GM12878 (cell line): ENCODE data around the gene PDE9A. TPM values are rescaled to one million over a fixed set of nuclear protein-coding genes. Genes with fewer than 3 reads are reported as not detected.

Experiments
- ATAC-seq: fragments of 200-7000 bp; cut with Tn5 transposase; 3 replicates; pipeline ENCODE4 v1.9.1; 2020; ENCODE audit warnings: mild to moderate bottlenecking, moderate library complexity
- BruUV-seq: library from RNA; stranded (reverse); fragments of 400-500 nt; replicated peaks from 2 replicates; lab custom pipeline; 2021; lab: Mats Ljungman, UMichigan
- CTCF ChIA-PET: fragments of 300-600 bp; sonication (Branson Sonifier 250); formaldehyde crosslinking; extraction: SDS; loops from one replicate; lab custom pipeline; 2021; ENCODE audit warnings: inconsistent platforms; lab: Yijun Ruan, JAX
- POLR2A ChIA-PET: fragments of 350-600 bp; formaldehyde crosslinking; extraction: SDS; loops from one replicate; lab custom pipeline; 2021; ENCODE audit warnings: inconsistent platforms; lab: Charles Lee
- RAD21 ChIA-PET: fragments of 300-600 bp; sonication (Branson Sonifier 250); formaldehyde crosslinking; loops from one replicate; lab custom pipeline; 2023; ENCODE audit warnings: antibody characterized with exemption; ENCODE audit not compliant: unreplicated experiment; lab: Charles Lee
- SMC1A ChIA-PET: fragments of 300-600 bp; sonication (Branson Sonifier 250); formaldehyde crosslinking; loops from one replicate; lab custom pipeline; 2023; ENCODE audit not compliant: unreplicated experiment, uncharacterized antibody; lab: Charles Lee
- DNase-seq: peaks from one replicate; pipeline ENCODE4 v3.0.0-alpha.2; 2011; ENCODE audit warnings: low read depth, low spot score
- FAIRE-seq: peaks from 3 replicates; lab custom pipeline; 2011; peaks lifted over from hg19 to GRCh38; lab: Jason Lieb, UNC
- H2AFZ ChIP-seq: 2 replicates; pipeline ENCODE4 v1.6.0; 2011; ENCODE audit warnings: low read depth, low read length, control low read depth; ENCODE audit not compliant: control insufficient read depth
- H3K27ac ChIP-seq: 2 replicates; pipeline ENCODE4 v1.5.1; 2011; ENCODE audit warnings: control low read depth; ENCODE audit not compliant: control insufficient read depth, insufficient read depth
- H3K27me3 ChIP-seq, 2 experiments: replicated peaks in 1 of 2; 2 replicates each; pipeline versions ENCODE4 v1.6.0 to v1.6.1; 2011; ENCODE audit warnings: low read length in 1 of 2; ENCODE audit not compliant: control insufficient read depth in 2 of 2, insufficient read depth in 2 of 2
- H3K36me3 ChIP-seq, 2 experiments: 2 replicates each; pipeline ENCODE4 v1.5.1; 2011; ENCODE audit warnings: low read length in 1 of 2; ENCODE audit not compliant: control insufficient read depth in 2 of 2, insufficient read depth in 2 of 2
- H3K4me1 ChIP-seq: 2 replicates; pipeline ENCODE4 v1.6.1; 2011; ENCODE audit warnings: mild to moderate bottlenecking, low read length, moderate library complexity, mixed read lengths; ENCODE audit not compliant: control insufficient read depth, insufficient read depth
- H3K4me2 ChIP-seq: 2 replicates; pipeline ENCODE4 v1.6.0; 2011; ENCODE audit warnings: control low read depth; ENCODE audit not compliant: control insufficient read depth, insufficient read depth
- H3K4me3 ChIP-seq: fragments of 200-600 bp; sonication (generic); 2 replicates; pipeline ENCODE4 v1.5.1; 2016
- H3K79me2 ChIP-seq: 2 replicates; pipeline ENCODE4 v1.6.0; 2011; ENCODE audit warnings: low read length; ENCODE audit not compliant: control insufficient read depth, insufficient read depth
- H3K9ac ChIP-seq: 2 replicates; pipeline ENCODE4 v1.8.0; 2011; ENCODE audit warnings: low read length, control low read depth, mixed read lengths; ENCODE audit not compliant: control insufficient read depth, insufficient read depth
- H3K9me3 ChIP-seq: replicated peaks from 3 replicates; pipeline ENCODE4 v1.5.1; 2011; ENCODE audit warnings: mild to moderate bottlenecking, low read length; ENCODE audit not compliant: control insufficient read depth, insufficient read depth
- H4K20me1 ChIP-seq: 2 replicates; pipeline ENCODE4 v1.6.0; 2011; ENCODE audit not compliant: control insufficient read depth, insufficient read depth
- RUNX3 ChIP-seq: IDR thresholded peaks from 2 replicates; pipeline ENCODE4 v1.6.1; 2012; ENCODE audit warnings: low read length, inconsistent platforms
- TCF12 ChIP-seq: IDR thresholded peaks from 2 replicates; pipeline ENCODE4 v1.6.1; 2011; ENCODE audit warnings: low read depth, mild to moderate bottlenecking, low read length
- ZSCAN29 ChIP-seq: fragments of 450-650 bp; IDR thresholded peaks from 2 replicates; pipeline ENCODE4 v1.6.1; 2017; ENCODE audit warnings: mild to moderate bottlenecking, moderate library complexity
- WGBS: methylation state at CpG from one replicate; pipeline ENCODE4 v1.1.6; 2016; ENCODE audit warnings: low lambda C conversion rate; ENCODE audit not compliant: insufficient replicate concordance, insufficient coverage; ENCODE audit errors: missing lambda C conversion rate; 5-methylcytosine and 5-hydroxymethylcytosine counted together
- in situ Hi-C: fragments of 300-500 bp; cut with MboI; formaldehyde crosslinking; loops from 9 replicates; pipeline ENCODE4 v1.14.3; 2018; ENCODE audit warnings: mixed read lengths
- intact Hi-C: fragments of 100-400 bp; cut with micrococcal nuclease; formaldehyde crosslinking; loops from one replicate; pipeline ENCODE4 v1.14.2; 2022; ENCODE audit not compliant: unreplicated experiment
- polyA plus RNA-seq, 11 experiments: library from polyadenylated mRNA; depleted of rRNA in 4 of 11; unstranded in 6 of 11; stranded (reverse) in 5 of 11; fragments of >200 nt; fragmentation: Nextera tagmentation in 4 of 11; fragmentation: Illumina TruSeq in 1 of 11; extraction: Ambion mirVana in 4 of 11; extraction: Trizol in 1 of 11; gene quantifications; 1 replicate in 1 of 11; 2 replicates in 10 of 11; pipeline versions ENCODE4 v1.2.1 to v1.2.3, GENCODE V29; 2011 to 2016; ENCODE audit warnings: inconsistent platforms in 2 of 11, missing spikeins in 2 of 11, low read depth in 1 of 11
- total RNA-seq, 4 experiments: library from RNA; depleted of rRNA in 3 of 4; stranded (reverse); fragments of >200 nt in 3 of 4; fragmentation: Illumina TruSeq in 1 of 4; extraction: Trizol in 1 of 4; gene quantifications; 2 replicates each; pipeline versions ENCODE4 v1.2.1 to v1.2.3, GENCODE V29; 2013 to 2021

Gene PDE9A
- total and polyA plus RNA-seq, 10 of the 15 experiments (the other 5 are each of a cell fraction or from before 2014, with no cell fraction given): 0.08 to 0.45 (median 0.20) TPM; not detected in 1

DNA sequence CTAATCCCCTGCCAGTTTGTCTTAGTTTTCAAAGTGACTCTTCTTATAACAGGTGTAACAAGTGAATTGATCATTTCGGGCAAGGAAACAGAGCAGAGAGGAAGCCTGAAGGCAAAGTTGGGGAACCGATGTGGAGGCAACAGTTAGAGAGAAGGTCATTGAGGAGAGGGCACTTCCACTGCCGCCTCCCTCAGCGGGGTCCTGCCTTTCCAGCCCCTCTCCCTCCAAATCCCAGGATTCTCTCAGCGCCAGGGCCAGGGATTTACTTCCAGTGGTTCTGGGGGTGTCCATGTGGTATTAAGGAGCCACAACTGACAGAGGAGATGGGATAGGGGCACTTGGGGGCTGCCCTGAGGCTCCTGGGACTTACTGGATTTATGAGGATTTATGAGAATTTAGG is 39.7 kb upstream of the PDE9A start:
- H4K20me1 ChIP-seq: no peaks in the 10 kb centered on the region
- H3K79me2 ChIP-seq: no peaks in the 10 kb centered on the region
- H3K36me3 ChIP-seq: no peaks in the 10 kb centered on the region
- H3K27me3 ChIP-seq: no peaks in the 10 kb centered on the region; a peak in 1 of 4 replicates
- H3K9me3 ChIP-seq: peaks cover 5% of the 10 kb centered on the region; the same call in 2 of the 3 replicates
- H3K4me3 ChIP-seq: no peak overlapping the region
- ATAC-seq: no peak
- CTCF ChIA-PET: no interaction called here
- 76% methylated on average over 5 of the region's 5 CpGs for WGBS
- no peak overlapping the region for H3K4me2 ChIP-seq
- SMC1A ChIA-PET: no interaction called here
- H3K9ac ChIP-seq: no peak overlapping the region
- no peak for TF ChIP-seq TCF12
- no peak overlapping the region for H2AFZ ChIP-seq
- in situ Hi-C loops: no loop called here
- BruUV-seq: no TSS peak
- no peak for DNase-seq
- RAD21 ChIA-PET: no interaction called here
- POLR2A ChIA-PET: no interaction called here
- intact Hi-C loops: no loop called here
- no peaks in the 10 kb centered on the region for H3K4me1 ChIP-seq
- FAIRE-seq: no peak
- H3K27ac ChIP-seq: no peak overlapping the region

- Histone ChIP-seq H3K4me3 (no peak overlapping the region), H2AFZ (no peak overlapping the region), H3K4me1 (no peaks in the 10 kb centered on the region), H4K20me1 (no peaks in the 10 kb centered on the region), H3K9me3 (peaks cover 5% of the 10 kb centered on the region; the same call in 2 of the 3 replicates), H3K27me3 (no peaks in the 10 kb centered on the region; a peak in 1 of 4 replicates), H3K9ac (no peak overlapping the region), H3K79me2 (no peaks in the 10 kb centered on the region), H3K4me2 (no peak overlapping the region), H3K27ac (no peak overlapping the region), H3K36me3 (no peaks in the 10 kb centered on the region)
- intact Hi-C loops: no loop called here
- POLR2A ChIA-PET: no interaction called here
- RAD21 ChIA-PET: no interaction called here
- TF ChIP-seq RUNX3: 0 out of 2 replicates have a peak, but pooled peaks have one; percentile 18
- no peak for TF ChIP-seq ZSCAN29
- FAIRE-seq (no peak), DNase-seq (no peak), ATAC-seq (no peak; the same call in 2 of the 3 replicates)
- 27% methylated on average over 9 of the region's 9 CpGs for WGBS
- SMC1A ChIA-PET: no interaction called here
- CTCF ChIA-PET: no interaction called here
- BruUV-seq: no TSS peak
- in situ Hi-C loops: no loop called here
These were observed 39.0 kb upstream of the PDE9A start for GRCh38 chr21:42614396-42614795.
